Esophagus squamous epithelium (tissue), 5 donors: ENCODE results near the gene TNNI3. TPM values are rescaled to one million over a fixed set of nuclear protein-coding genes. Genes with fewer than 3 reads are reported as not detected.

Experiments used
- DNase-seq: peaks from one replicate; lab custom pipeline; 2025; lab: John Stamatoyannopoulos, UW
- H3K27ac ChIP-seq, 4 donors: fragments of 200-600 bp; sonication (generic); one replicate each; pipeline ENCODE4 v1.5.1; 2016 to 2019; ENCODE audit warnings: mild to moderate bottlenecking in 1 of 4
- H3K27me3 ChIP-seq, 4 donors: fragments of 200-600 bp; sonication (generic); 1 replicate in 3 of 4; 2 replicates in 1 of 4; pipeline versions ENCODE4 v1.5.1 to v1.6.0; 2017 to 2021; ENCODE audit warnings: antibody characterized with exemption in 1 of 4
- H3K36me3 ChIP-seq, 3 donors: fragments of 200-600 bp; sonication (generic); one replicate each; pipeline ENCODE4 v1.5.1; 2016 to 2019
- H3K4me1 ChIP-seq, 3 donors: fragments of 200-600 bp; sonication (generic); one replicate each; pipeline ENCODE4 v1.5.1; 2017 to 2019
- H3K4me3 ChIP-seq, 4 donors: fragments of 200-600 bp; sonication (generic); 1 replicate in 3 of 4; 2 replicates in 1 of 4; pipeline ENCODE4 v1.5.1; 2016 to 2019; ENCODE audit warnings: mild to moderate bottlenecking in 2 of 4, moderate library complexity in 1 of 4
- H3K9me3 ChIP-seq, 3 donors: fragments of 200-600 bp; sonication (generic); one replicate each; pipeline ENCODE4 v1.5.1; 2016 to 2019
- POLR2A ChIP-seq, 4 donors: fragments of 450-650 bp; IDR thresholded peaks; one replicate each; pipeline ENCODE4 v1.6.1; 2017; ENCODE audit warnings: antibody characterized with exemption in 4 of 4, mild to moderate bottlenecking in 4 of 4, moderate library complexity in 3 of 4
- WGBS, 2 donors: methylation state at CpG; one replicate each; pipeline ENCODE4 v1.1.5; 2018; 5-methylcytosine and 5-hydroxymethylcytosine counted together
- intact Hi-C: fragments of 100-400 bp; cut with DNase I; formaldehyde crosslinking; loops from one replicate; pipeline ENCODE4 v1.15.0; 2022
- total RNA-seq, 4 donors: library from RNA; depleted of rRNA; stranded (reverse); fragments of >200 nt; gene quantifications; one replicate each; pipeline ENCODE4 v1.1.0, GENCODE V29; 2016
- TF ChIP-seq, protein P1 (sequence below), 6 experiments: fragments of 450-650 bp in 4 of 6; fragments of 200-600 bp in 2 of 6; sonication (generic) in 2 of 6; IDR thresholded peaks; one replicate each; pipeline ENCODE4 v1.5.1; 2016 to 2019; ENCODE audit warnings: antibody characterized with exemption in 6 of 6, mild to moderate bottlenecking in 4 of 6, moderate library complexity in 4 of 6
- donor health status: DM: yes; HTN: yes; CAD: no.

Gene TNNI3
- total RNA-seq, 4 donors from 2014 or later, result not detected

DNA sequence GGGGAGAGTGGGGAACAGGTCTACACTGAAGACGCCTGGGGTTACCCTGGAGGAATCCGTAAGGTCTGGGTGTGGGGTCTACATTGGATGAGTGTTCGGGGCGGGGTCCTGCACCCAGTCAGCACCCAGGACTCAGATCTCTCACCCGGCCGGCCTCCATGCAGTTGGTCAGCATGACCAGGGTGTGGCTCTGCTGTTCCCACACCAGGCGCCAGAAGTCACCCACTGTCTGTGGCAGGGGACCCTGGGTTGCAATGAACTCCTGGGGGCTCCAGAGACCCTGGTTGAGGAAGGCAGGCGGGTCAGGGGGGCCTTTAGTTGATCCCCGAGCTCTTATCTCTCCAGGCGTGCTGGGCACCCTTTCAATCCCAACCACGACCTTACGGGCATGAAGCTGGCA lies 28.5 kb upstream of the TNNI3 start:
- Histone ChIP-seq H3K4me3 (no peak overlapping the region), H3K27ac (no peak overlapping the region), H3K27me3 (peaks cover 0 to 56% (median 0%) of the 10 kb centered on the region in 4 donors), H3K9me3 (no peaks in the 10 kb centered on the region), H3K36me3 (no peaks in the 10 kb centered on the region), H3K4me1 (peaks cover 0 to 18% (median 3%) of the 10 kb centered on the region in 3 donors)
- WGBS, 2 donors, result 53 to 86% methylated on average over 6 to 7 of the region's 12 CpGs
- DNase-seq, result no peak
- intact Hi-C loops, result no loop called here
- TF ChIP-seq, protein P1, sequence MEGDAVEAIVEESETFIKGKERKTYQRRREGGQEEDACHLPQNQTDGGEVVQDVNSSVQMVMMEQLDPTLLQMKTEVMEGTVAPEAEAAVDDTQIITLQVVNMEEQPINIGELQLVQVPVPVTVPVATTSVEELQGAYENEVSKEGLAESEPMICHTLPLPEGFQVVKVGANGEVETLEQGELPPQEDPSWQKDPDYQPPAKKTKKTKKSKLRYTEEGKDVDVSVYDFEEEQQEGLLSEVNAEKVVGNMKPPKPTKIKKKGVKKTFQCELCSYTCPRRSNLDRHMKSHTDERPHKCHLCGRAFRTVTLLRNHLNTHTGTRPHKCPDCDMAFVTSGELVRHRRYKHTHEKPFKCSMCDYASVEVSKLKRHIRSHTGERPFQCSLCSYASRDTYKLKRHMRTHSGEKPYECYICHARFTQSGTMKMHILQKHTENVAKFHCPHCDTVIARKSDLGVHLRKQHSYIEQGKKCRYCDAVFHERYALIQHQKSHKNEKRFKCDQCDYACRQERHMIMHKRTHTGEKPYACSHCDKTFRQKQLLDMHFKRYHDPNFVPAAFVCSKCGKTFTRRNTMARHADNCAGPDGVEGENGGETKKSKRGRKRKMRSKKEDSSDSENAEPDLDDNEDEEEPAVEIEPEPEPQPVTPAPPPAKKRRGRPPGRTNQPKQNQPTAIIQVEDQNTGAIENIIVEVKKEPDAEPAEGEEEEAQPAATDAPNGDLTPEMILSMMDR (IDR thresholded peaks at IDR 0.05), result no peak
- TF ChIP-seq POLR2A (IDR thresholded peaks at IDR 0.05), result no peak

DNA sequence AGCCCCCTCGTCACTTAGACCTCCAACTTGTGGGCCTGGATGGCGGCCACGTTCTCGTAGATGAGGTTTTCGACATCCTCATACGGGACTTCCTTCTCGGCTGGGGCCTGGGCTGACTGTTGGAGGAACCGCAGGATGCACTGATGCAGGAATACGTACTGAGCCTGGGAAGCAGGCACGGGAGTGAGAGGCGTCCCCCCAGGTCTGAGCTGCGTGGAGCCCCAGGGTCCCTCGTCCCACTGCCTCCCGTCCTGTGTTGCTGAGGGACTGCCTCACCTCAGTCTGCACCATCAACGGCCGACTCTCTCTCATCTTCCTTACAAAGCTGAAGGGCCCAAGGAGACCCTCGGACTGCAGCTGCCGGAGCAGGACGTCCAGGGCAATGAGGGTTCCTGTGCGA lies 24.2 kb upstream of the TNNI3 start:
- 68 to 80% methylated on average over 2 to 10 of the region's 20 CpGs for WGBS, 2 donors
- intact Hi-C loops, result no loop called here
- Histone ChIP-seq H3K27ac (no peak overlapping the region), H3K9me3 (no peaks in the 10 kb centered on the region), H3K27me3 (peaks cover 5 to 98% (median 8%) of the 10 kb centered on the region in 4 donors), H3K4me3 (no peak overlapping the region), H3K4me1 (peaks cover 11 to 19% (median 16%) of the 10 kb centered on the region in 3 donors), H3K36me3 (no peaks in the 10 kb centered on the region)
- TF ChIP-seq, protein P1 (IDR thresholded peaks at IDR 0.05), result no peak
- no peak for TF ChIP-seq POLR2A (IDR thresholded peaks at IDR 0.05)
- DNase-seq, result no peak

DNA sequence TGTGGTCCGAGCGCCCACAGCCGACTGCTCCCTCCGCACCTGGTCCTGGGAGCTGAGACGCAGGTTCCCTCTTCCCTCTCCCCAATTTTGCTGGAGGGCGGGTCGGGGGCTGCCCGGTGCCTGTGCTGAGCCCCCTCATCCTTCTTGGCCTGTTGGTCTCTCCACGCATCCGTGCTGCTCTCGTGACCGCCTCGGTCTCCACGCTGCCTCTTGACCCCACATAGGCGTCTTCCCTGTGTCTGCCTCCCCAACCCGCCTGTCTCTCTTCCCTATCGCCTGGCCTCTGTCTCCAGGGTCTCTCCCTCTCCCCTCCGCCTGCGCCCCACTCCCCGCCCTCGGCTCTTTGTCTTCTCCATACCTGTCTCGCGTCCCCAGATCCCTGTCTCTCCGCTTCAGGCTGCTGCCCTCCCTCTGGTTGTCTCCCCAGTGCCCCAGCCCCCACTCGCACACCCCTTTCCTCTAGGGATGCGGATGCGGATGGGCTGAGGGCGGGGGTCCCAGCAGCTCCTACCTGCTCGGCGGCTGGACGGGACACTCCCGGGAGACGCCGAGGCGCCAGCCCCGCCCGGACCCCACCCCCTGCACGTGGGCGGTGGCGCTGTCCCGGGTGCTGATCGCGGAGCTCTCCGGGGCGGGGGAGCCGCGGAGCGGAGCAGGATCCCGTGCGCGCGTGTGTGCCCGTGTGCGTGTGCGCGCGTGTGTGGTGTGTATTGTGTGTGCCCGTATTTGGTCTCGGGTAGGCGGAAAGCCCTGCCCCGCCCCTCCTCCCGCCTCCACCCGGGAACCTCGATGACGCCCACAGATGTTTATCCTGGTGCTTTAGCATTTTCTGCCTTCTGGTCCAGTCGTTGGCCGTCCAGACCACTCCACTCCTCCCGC lies 22.3 kb upstream of the TNNI3 start, which contains the start of gene SYT5:
SYT5 (minus strand) TSS at position 684 of the 879 bp plus-strand sequence. CDS start 1,248 bp downstream, outside the sequence.
- H3K4me3 ChIP-seq, result peak within 1 kb of the TSS in 3 of 4 donors; percentile 6 to 48 (median 34)
- H3K36me3 ChIP-seq, result no peaks in the 10 kb centered on the region
- H3K27ac ChIP-seq, result no peak within 1 kb of the TSS
- no peaks in the 10 kb centered on the region for H3K9me3 ChIP-seq
- peaks cover 11 to 19% (median 16%) of the 10 kb centered on the region in 3 donors for H3K4me1 ChIP-seq
- TF ChIP-seq, protein P1 (IDR thresholded peaks at IDR 0.05), result no peak
- TF ChIP-seq POLR2A (IDR thresholded peaks at IDR 0.05), result no peak
- 2 to 5% methylated on average over 23 to 25 of the region's 68 CpGs for WGBS, 2 donors
- intact Hi-C loops, result no loop called here
- no peak for DNase-seq
- peaks cover 6 to 99% (median 13%) of the 10 kb centered on the region in 4 donors for H3K27me3 ChIP-seq

DNA sequence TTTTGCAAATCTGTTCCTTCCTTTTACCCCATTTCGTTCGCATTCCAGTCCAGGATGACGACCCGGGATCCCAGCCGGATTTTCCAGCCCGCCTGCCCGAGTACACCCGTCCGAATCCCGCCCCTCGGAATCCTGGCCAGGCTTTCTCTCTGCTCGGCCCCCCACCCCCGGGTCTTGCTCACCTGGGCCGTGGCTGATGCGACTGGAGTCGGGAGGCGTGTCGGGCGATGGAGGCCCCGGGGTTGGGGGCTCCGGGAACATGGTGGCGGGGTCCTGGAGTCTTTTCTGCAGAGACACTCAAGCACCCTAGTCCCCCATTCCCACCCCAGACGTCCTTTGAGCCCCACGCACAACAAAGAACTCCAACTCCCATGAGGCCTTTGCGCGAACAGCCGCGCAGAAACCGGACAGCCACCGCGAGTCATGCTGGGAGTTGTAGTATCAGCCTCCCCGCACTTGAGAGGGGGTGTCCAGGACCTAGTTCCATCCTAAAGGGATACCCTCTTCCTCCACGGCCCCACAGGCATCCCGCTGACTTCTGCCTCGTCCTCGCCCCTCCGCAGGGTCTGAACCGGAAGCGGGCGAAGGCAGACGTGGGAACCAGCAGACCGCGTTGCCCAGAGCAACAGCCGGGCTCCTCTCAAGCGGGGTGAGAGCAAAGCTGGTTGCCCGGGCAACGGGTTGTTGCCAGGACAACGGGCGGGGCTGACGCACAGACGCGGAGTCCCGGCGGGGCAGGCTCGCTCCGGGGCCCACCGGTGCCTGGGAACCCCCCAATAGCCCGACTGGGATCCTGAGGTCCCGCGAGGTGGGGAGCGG lies 21.5 kb upstream of the TNNI3 start:
- H3K27me3 ChIP-seq, result peaks cover 6 to 99% (median 17%) of the 10 kb centered on the region in 4 donors
- peak overlapping the region in 3 of 4 donors; percentile 6 to 48 (median 34) for H3K4me3 ChIP-seq
- intact Hi-C loops, result no loop called here

More for the DNA sequence above, 21.5 kb upstream of the TNNI3 start:
- H3K4me1 ChIP-seq, result peaks cover 11 to 26% (median 16%) of the 10 kb centered on the region in 3 donors
- H3K36me3 ChIP-seq, result no peaks in the 10 kb centered on the region
- no peak overlapping the region for H3K27ac ChIP-seq
- TF ChIP-seq, protein P1 (IDR thresholded peaks at IDR 0.05), result no peak
- TF ChIP-seq POLR2A (IDR thresholded peaks at IDR 0.05), result no peak
- no peaks in the 10 kb centered on the region for H3K9me3 ChIP-seq
- no peak for DNase-seq
- WGBS, 2 donors, result 13 to 21% methylated on average over 14 to 27 of the region's 61 CpGs
